ENCODE measurements around the gene FAM98C. TPM values are rescaled to one million over a fixed set of nuclear protein-coding genes. Genes with fewer than 3 reads are reported as not detected.
"Not testable (repeated sequence)": the region's sequence is repeated elsewhere in the genome, so short reads cannot be mapped to it uniquely, and the experiment has no call there.

Gene FAM98C
- total RNA-seq, 1 donor from 2014 or later: 23.8 TPM

DNA sequence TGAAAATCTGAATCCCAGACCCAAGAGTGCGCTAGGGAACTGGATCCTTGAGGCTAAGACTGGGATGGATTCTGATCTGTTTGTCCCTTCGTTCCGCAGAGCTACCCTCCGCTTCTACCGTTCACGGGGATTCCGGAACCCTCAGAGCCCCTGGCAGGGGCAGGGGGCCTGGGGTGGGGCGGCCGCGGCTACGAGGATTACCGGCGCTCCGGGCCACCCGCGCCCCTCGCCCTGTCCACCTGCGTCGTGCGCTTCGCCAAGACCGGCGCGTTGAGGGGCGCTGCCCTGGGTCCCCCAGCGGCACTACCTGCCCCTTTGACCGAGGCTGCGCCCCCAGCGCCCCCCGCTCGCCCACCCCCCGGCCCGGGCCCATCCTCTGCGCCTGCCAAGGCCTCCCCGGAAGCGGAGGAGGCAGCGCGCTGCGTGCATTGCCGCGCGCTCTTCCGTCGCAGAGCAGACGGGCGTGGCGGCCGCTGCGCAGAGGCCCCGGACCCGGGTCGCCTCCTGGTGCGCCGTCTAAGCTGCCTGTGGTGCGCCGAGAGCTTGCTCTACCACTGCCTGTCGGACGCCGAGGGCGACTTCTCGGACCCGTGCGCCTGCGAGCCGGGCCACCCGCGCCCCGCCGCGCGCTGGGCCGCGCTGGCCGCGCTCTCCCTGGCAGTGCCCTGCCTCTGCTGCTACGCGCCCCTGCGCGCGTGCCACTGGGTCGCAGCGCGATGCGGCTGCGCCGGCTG lies 7.3 kb upstream of the FAM98C start:
- DNase-seq (ENCODE audit: low spot score): no peak

DNA sequence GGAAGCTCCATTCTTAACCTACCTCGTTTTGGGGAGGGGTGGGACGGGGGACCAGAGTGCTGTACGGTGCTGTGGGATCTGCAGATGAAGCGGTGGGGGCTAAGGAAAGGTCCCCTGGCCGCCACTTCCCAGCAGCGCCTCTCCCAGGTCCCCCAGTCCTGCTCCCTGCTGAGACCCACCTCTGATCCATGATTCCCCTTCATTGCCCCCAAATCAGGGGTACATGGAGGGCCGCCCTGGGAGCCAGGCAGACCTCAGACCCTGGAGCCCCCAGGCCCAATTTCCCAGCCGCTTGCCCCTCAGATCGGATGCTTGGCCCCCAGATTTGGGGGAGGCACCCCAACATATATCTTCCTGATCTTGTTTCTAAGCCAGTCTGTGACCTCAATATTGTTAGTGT lies 3.8 kb upstream of the FAM98C start:
- no peak for DNase-seq (ENCODE audit: low spot score)

DNA sequence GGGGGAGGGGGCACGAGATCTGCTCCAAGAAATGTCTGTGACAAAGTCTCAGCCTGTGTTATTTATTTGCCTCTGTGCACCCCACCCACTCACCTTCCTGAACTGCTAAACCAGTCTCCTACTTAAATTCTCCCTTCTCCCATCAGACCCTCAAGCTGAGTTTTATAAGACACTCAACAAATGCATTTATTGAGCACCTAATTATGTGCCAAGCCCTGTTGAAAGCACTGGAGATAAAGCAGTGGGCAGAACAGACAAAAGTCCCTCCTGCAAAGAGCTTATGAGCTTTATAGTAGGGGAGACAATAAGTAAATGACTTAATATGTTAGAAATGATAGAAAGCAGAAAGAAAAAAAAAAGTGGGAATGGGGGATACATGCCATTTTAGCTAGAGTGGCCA lies 3.4 kb upstream of the FAM98C start:
- DNase-seq (ENCODE audit: low spot score): no peak

DNA sequence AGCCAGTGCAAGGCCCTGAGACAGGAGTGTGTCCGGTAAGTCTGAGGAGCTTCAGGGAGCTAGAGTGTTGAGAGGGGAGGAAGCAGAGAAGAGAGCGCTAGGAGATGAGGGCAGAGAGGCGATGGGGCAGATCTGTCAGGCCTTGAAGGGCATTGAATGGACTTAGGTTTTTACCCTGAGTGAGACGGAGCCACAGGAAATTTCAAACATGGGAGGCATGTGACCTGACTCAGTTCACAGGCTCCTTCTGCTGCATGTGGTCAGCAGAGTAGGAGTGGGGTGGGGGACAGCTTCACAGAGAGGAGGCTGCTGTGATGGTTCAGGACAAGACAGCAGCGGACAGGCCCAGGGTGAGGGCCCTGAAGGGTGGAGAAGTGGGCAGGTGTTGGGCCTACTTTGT lies 2.5 kb upstream of the FAM98C start:
- DNase-seq (ENCODE audit: low spot score): no peak

DNA sequence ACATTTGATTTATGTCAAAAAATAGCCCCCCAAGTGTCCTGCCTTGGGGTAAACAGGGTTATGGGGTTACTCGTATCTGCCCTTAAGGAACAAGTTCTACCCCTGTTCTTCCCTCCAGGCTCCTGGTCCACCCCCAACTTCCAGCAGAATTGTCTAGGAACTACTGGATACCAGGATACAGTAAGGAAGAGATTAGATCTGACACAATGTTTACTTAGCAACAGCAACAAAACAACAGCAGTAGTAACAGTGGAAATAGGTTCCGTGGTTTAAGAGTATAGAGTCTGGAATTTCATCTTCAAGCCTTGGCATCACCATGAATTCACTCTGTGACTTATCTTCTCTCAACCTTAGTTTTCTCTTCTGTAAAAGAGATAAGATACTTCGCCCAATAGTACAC lies 1.7 kb upstream of the FAM98C start:
- no peak for DNase-seq (ENCODE audit: low spot score)

DNA sequence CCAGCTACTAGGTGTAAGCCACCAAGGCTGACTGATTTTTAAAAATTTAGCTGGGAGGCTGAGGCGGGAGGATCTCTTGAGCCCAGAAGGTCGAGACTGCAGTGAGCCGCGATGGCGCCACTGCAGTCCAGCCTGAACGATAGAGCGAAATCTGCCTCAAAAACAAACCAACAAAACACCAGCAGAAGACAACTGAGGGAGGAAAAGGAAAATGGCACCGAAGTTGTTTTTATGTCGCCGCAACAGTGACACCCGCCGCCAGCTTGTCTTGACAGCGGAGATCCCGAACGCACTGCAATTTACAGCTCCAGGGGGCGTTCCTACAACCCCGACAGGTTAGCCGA lies 298 bp upstream of the FAM98C start:
- DNase-seq (ENCODE audit: low spot score): no peak

DNA sequence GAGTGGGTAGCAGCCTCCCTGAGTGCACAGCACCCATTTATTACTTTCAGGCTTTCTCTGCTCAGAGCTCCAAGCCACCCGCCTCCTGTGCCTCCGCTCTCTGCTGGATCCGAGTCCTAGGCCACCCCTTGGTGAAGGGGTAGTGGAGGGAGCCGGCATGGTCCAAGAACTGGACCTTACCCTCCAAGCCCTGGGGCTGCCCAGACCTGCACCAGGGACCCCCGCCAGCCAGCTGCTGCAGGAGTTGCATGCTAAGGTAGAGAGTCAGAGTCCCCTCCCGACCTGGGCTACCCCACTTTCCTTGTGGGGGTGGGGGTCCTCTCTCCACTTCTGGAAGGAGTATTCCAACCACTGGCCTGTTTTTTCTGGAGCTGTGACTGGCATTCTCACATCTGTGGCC lies 2.0 kb downstream of the FAM98C start:
- no peak for DNase-seq (ENCODE audit: low spot score)

DNA sequence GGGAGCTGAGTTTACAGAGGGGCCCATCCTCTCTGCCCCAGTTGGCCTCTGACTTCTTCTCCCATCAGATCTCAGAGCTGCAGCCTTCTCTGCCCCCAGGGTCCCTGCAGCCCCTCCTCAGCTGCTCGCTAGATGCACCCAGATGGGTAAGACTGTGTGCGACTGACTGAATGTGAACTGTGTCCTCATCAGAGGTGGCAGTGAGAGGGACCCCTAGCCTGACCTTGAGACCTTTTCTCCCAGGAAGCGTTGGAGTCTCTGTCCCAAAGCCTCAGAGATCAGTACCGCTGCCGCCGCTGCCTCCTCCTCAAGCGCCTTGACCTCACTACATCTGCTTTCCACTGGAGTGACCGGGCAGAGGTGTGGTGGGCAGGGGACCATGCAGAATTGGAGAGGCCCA lies 2.4 kb downstream of the FAM98C start:
- no peak for DNase-seq (ENCODE audit: low spot score)

DNA sequence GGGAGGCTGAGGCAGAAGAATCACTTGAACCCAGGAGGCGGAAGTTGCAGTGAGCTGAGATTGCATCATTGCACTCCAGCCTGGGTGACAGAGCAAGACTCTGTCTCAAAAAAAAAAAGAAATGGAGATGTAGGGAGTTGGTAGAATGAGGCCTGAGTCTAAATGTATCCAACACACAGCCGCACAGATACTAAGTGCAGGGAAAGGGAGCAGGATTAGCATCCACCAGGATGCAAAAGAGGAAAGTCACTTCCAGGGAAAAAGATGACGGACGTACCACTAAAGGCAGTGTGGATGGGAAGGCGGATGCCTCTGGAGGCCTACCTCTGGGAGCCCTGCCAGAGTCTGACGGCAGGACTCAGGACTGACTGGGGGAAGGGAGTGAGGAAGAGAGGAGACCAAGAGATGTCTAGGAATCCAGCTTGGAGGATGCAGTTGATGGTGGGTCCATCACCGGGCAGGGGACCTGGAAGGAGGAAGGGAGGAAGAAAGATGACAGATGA lies 6.8 kb downstream of the FAM98C start:
- DNase-seq (ENCODE audit: low spot score): no peak

DNA sequence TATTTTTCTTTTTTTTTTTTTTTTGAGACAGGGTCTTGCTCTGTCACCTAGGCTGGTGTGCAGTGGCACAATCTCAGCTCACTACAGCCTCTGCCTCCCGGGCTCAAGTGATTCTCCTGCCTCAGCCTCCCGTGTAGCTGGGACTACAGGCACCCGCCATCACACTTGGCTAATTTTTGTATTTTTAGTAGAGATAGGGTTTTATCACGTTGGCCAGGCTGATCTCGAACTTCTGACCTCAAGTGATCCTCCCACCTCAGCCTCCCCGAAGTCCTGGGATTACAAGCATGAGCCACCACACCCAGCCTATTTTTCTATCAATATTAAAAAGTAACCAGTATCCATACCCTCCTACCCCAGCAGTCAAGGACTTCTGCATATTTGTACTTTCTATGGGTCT lies 7.5 kb downstream of the FAM98C start:
- not testable (repeated sequence) for DNase-seq (ENCODE audit: low spot score)

DNA sequence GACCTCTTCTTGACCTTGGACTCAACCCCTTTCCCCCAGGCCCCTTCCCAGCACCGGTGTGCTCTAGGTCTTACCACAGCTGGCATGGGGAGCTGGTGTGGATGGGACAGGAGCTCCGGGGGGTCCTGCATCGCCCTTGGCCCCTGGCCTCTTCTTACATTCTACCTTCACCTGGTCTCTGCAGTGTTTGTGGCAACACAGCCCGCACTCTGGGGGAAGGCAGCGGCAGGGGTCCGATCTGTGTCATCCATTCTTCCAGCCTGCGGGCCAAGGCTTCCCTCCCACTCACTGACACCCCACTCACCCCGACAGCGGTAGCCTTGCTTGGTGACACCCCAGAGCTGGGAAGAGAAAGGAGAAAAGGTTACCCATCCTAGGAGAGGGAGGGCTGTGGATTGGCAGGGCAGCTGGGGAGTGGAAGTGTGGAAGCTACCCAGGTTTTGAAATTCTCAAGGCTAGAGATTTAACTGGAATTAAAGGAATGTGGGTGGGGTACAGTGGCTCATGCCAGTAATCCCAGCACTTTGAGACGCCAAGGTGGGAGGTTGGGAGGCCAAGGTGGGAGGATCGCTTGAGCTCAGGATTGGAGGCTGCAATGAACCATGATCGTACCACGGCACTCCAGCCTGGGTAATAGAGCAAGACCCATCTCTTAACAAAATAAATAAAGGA lies 8.3 kb downstream of the FAM98C start:
- DNase-seq (ENCODE audit: low spot score): no peak

DNA sequence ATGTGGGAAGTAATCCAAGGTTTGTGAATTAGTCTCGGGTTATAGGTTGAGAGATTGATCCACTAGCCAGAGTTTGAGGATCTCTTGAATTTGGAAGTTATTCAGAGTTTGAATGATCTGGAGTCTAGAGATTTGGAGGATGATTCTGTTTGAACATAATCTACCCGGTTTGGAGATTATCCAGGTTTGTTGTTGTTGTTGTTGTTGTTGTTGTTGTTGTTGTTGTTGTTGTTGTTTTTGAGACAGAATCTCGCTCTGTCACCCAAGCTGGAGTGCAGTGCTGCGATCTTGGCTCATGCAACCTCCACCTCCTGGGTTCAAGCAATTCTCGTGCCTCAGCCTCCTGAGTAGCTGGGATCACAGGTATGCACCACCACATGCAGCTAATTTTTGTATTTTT lies 9.0 kb downstream of the FAM98C start:
- DNase-seq (ENCODE audit: low spot score): not testable (repeated sequence)

DNA sequence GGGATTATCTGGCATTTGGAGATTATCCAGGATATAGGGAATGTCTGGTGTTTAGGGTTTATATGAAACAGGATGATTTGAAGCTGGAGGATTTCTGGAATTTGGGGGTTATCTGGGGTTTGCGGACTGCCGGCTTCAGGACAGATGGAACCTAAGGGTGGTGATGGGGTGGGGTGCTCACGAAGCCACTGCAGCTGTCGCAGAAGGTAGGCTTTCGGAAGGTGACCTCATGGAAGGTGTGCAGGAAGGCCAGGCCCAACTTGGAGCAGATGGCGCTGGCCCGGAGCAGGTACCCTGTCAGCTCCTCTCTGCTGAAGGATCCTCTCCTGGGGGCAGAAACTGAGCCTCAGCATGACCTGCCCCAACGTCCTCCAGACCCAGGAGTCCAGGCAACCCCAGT lies 9.6 kb downstream of the FAM98C start:
- no peak for DNase-seq (ENCODE audit: low spot score)

DNA sequence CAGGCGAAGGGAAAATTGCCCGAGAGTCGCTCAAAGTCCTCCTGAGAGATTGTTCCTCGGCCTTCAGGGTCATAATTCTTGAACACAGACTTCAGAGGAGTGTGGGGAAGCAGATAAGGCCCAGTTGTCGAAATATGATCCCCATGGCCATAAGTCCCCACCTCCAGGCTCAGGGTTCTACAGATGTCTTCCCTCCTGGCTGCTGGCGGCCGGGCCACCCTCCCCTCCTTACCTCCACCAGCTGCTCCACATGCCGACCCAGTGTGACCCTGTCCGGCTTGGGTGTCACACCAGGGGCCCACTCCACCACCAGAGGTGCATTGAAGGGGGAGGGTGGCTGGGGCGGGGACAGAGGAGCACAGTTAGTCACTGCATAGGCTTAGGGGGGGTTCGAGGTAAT lies 10.1 kb downstream of the FAM98C start:
- DNase-seq (ENCODE audit: low spot score): no peak

DNA sequence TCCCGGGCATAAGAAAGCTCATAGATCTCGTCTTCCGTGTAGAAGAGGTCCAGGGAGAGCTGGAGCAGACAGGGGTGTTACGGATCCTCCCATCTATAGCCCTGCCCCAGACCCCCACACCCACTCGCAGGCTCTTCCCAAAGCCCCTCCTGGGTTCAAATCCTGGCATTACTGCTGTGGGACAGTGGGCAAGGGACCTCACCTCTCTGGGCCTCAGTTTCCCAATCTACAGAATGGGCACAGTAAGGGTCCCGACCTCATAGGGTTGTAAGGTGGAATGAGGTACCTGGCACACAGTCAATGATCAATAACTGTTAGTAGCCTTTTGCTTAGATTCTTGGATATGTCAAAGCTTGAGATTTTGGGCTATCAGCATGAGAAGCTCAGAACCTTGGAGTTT lies 10.5 kb downstream of the FAM98C start:
- no peak for DNase-seq (ENCODE audit: low spot score)

DNA sequence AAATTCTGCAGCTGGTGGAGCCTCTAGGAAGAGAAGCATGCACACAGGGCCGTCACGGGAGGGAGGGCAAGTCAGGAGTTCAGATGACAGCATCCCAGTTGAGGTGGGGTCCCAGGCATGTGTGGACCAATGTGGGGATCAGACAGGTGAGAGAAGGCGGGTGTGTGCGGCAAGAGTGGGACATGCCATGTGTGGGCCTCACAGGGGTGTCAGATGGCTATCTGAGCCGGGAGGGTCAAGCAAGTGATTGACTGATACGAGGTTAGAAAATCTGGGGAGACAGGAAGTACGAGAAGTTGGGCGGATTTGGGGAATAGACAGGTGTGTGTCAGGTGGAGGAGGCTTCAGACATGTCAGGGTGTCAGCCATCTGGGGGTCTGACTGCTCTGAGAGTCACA lies 14.3 kb downstream of the FAM98C start:
- DNase-seq (ENCODE audit: low spot score): no peak

DNA sequence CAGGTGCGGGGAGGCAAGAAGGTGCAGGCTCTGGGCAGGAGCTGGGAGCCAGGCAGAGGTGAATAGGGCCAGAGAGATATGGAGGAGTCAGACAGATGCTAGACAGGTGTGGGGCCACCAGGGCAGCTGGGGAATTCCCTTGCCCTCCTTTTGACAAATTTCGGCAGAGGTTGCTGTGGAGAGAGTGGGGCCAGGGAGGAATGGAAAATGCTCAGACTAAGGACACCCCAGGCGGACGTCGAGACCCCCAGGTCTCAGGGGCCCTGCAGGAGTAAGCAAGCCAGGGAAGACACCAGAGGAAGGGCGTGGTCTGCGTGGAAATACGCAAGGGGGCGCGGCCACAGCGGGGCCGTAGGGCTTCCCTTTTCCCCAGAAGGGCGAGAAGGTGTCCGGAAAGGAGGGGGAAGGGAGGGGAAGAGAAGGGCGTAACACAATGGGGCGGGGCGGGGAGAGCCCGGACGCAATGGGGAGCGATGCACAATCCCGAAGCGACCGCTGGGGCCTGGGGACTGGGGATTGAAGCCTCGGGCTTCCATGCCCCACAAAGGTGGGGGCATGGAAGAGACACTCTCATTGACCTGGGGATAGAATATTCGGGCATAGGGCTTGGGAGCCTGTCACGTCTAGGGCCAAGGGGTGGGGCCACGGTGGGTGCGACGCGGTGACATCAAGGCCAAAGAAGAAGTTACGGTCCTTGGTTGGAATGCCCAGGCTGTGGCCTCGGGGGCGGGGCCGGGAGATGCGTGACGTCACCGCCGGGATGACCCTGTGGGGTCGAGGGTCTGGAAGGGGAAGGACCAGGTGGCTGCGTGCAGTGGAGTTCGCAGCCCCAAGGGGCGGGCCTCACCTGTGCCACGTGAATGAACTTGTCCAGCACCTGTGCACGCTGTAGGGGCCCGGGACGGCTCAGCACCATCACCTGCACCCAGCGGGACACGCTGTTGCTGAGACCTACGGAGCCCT lies 14.9 kb downstream of the FAM98C start:
- DNase-seq (ENCODE audit: low spot score): peak; percentile 76

DNA sequence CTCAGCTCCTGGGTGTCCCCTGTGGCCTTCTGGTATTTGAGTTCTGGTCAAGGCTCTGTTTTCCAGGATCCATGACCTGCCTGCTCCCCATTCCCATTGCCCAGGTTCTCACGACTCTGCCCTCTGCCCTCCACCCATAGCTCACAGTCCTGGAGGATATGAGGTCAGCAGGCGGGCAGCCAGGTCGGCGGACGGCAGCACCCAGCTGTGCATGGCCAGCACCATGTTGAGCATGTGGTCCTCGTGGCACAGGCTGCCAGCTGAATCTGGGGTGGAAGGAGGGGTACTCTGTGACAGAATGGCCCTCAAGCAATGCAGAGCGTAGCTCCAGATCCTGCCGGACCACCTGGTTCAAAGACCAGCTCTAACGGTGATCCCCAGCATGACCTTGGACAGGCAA lies 18.0 kb downstream of the FAM98C start:
- no peak for DNase-seq (ENCODE audit: low spot score)

DNA sequence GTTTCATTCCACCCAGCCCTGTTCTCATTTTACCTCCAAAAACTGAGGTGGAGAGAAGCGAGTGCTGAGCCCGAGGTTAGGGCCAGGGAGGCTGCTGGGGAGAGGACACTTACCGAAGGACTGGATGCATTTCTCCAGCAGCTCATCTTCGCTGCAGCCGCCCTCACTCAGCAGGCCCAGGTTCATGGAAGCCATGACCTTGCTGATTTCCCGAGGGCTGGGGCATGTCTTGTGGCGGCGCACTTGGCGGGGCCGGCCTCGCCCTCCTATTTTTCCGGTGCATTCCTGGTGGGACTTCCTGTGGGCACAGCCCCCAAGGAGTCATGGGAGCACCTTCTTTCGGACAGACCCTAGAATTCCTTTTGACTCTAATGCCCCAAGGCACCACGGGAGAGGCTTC lies 19.0 kb downstream of the FAM98C start:
- DNase-seq (ENCODE audit: low spot score): no peak

DNA sequence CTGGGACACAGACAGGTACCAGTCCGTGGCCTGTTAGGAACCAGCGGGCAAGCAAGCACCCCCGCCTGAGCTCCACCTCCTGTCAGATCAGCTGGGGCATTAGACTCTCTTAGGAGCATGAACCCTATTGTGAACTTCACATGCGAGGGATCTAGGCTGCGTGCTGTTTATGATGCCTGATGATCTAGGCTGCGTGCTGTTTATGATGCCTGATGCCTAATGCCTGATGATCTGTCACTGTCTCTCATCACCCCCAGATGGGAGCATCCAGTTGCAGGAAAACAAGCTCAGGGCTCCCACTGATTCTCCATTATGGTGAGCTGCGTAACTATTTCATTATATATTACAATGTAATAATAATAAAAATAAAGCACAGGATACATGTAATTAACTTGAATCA lies 19.5 kb downstream of the FAM98C start:
- DNase-seq (ENCODE audit: low spot score): no peak

DNA sequence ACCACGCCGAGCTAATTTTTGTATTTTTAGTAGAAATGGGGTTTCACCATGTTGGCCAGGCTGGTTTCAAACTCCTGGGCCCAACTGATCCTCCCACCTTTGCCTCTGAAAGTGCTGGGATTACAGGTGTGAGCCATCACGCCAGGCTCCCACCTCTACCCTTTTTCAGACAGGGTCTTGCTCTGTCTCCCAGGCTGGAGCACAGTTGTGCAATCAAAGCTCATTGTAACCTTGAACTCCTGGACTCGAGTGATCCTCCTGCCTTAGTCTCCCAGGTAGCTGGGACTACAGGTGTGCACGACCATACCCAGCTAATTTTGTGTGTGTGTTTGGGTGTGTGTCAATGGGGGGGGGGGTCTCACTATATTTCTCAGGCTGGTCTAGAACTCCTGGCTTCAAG lies 21.4 kb downstream of the FAM98C start:
- no peak for DNase-seq (ENCODE audit: low spot score)

DNA sequence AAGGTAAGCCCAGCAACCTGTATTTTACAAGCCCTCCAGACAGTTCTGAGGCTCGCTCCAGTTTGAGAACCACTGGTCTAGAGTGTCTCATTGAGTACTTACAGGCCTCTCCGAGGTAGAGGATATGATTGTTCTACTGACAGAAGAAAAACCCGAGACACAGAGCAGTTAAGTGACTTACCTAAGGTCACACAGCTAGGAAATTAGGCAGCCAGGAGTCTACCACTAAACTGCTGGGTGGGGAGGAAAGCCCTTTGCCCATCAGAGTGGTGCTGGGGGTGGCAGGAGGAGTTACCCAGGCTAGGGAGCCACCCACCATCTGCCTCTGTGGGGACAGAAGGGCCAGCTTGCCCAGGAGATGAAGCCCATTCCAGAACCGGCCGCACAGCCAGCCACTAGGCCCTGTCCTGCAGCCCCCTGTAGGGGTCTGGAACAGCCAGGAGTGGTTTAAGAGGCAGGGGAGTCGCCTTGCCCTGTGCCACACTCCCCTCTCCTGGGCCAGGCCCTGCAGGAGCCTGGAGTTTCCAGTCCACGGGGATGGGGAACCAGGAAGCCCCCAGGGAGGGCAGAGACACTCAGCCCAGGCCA lies 22.4 kb downstream of the FAM98C start:
- DNase-seq (ENCODE audit: low spot score): no peak
